GM21528 (cell line): ENCODE results near the gene SLC28A2.
"Not testable (repeated sequence)": the region's sequence is repeated elsewhere in the genome, so short reads cannot be mapped to it uniquely, and the experiment has no call there.

Experiments
- ATAC-seq: cut with Tn5 transposase; IDR thresholded peaks from one replicate; pipeline ENCODE4 v1.9.1; 2021; ENCODE audit warnings: mild to moderate bottlenecking, moderate library complexity; ENCODE audit not compliant: unreplicated experiment, low FRiP score

Gene SLC28A2

DNA sequence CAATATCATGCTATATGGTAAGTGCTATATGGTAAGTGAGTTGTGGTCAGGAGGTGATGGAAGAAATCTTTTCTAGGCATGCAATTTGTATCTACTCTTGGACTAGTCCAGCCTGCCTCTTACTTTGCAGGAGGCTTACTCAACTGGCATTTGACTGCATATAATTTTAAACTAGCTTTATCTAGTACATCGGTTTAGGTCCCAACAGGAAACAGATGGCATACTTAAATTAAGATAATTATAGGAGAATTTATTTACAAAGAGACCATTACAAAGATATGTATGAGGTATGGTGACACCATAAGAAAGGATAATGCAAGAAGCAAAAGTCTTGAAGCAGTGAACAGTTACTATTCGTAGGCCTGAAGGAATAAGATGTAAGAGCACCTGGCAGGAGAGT is 7.8 kb downstream of the SLC28A2 start:
- ATAC-seq: no peak

DNA sequence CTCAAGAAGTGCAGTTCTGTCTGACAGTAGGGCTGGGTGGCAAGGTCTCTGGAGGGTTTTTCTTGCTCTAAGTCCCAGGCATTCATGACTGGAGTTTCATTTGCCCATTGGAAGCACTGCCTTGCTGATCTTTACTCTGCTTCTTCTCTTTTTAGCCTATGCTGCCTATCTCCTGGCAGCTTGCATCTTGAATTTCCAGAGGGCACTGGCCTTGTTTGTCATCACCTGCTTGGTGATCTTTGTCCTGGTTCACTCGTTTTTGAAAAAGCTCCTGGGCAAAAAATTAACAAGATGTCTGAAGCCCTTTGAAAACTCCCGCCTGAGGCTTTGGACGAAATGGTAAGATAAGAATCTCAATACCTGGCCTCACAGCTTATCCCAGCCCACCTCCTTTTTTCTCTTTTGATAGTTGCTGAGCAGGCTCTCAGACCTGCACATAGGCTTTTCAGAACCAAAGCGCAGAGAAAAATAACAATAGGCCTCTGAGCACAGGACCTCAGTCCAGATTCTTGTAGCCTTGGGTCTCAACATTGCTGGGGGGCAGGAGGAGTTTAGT is 10.9 kb downstream of the SLC28A2 start:
- ATAC-seq: no peak

DNA sequence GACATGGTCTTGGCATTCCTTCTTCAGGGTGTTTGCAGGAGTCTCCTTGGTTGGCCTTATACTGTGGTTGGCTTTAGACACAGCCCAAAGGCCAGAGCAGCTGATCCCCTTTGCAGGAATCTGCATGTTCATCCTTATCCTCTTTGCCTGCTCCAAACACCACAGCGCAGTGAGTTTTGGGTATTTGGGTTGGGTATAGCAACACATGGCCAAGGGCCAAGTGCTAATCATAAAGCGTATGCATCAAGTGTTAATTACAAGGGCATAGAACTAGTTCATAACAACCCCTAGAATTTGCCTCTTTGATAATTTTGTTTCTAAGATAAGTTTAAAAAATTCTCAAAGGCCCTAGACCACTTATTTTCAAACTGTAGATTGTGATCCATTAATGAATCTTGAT is 11.8 kb downstream of the SLC28A2 start:
- ATAC-seq: no peak

DNA sequence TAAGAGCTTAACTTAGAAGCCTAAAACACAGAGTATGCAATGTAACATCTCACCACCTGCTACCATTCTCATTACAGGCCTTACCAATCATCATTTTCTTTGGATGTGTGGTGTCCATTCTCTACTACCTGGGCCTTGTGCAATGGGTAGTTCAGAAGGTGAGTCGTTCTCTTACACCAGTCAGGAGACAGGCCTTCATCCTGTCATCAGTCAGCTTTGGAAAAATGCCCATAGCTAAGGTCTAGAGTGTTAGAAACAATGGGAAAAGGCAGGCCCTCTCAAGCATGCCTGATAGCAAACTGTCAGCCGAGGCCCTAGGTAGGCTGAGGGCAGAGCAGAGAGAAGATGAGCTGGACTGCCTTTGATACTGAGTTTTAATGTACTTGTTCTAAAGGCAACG is 13.5 kb downstream of the SLC28A2 start:
- no peak for ATAC-seq

DNA sequence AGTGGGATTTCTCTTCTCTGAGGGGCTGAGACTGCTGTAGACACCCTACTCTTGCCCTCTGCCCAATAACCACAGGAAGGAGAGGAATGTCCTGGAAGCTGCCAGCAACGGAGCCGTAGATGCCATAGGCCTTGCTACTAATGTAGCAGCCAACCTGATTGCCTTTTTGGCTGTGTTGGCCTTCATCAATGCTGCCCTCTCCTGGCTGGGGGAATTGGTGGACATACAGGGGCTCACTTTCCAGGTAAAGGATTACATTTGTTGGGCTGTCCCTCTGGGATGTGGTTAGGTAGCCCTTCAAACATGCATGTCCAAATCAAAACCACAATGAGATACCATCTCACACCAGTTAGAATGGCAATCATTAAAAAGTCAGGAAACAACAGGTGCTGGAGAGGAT is 16.1 kb downstream of the SLC28A2 start:
- no peak for ATAC-seq

DNA sequence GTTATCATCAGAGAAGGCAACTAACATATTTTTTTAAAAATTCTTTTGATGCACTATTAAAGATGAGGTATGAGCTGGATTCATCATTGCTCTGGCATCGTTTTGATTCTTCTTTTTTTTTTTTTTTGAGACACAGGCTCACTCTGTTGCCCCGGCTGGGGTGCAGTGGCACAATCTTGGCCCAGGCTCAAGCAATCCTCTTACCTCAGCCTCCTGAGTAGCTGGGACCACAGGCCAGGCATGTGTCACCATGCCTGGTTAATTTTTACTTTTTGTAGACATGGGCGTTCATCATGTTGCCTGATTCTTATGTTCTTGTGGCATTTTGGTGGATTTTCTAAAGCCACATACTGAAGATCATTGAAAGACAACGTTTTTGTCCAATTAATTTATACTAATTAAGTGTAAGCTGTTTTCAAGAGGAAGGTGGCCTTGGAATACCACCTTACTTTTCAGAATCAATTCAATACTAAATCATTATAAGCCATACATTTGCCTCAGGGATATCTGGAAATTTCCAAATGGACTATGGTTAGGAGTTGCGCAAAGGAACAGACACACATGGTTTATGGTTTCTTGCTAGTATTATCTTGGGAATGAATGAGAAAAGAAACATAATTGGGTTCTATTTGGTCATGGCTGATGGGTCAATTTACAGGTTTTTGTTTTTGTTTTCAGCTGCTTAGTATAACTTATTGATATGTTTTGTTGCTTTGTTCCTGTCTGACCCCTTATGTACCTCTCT is 22.8 kb downstream of the SLC28A2 start:
- no peak for ATAC-seq

DNA sequence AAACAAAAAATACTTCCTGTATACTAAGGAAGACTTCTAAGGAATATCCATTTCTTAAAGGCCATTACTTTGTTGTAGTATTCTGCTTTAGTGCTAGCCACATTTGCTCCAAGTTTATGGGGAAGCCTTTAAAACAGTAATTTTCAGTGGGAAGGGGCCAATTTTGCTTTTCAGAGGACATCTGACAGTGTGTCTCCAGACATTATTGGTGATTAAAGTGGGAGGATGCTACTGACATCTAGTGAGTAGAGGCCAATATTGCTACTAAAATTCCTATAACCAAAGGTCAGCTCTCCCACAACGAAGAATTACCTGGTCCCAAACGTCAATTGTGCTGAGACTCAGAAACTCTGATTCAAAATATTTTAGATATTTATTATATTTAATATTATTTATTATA is 24.8 kb downstream of the SLC28A2 start:
- ATAC-seq: no peak

DNA sequence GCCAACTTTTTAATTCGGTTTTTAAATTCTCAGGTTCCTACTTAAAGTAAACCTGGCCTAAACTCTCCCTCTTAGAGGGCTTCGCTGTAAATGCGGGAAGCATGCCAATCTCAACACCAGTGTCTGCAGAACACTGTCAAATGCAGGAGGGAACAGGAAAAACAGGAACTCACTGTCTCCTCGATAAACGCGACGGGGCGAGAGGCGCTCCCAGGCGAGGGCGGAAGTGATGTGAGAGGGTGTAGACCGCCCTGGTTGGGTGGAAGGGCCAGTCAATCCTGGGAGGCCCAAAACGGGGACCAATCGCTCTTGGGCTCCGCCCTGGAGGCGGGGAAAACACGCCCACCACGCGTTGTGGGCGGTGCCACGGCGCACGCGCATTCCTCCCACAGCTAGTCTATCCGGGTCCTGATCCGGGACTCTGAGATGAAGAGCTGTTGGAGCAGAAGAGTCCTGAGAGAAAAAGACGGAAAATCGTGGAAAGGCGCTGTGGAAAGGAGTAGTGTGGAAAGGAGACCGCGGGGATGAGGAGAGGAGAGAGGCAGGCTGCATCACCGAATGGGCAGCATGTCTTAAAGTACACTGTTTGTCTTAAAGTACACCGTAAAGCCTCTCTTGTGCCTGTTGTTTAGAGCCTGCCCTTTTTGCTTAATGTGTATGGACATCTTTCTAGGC is 27.1 kb downstream of the SLC28A2 start:
- ATAC-seq: peak; percentile 99

DNA sequence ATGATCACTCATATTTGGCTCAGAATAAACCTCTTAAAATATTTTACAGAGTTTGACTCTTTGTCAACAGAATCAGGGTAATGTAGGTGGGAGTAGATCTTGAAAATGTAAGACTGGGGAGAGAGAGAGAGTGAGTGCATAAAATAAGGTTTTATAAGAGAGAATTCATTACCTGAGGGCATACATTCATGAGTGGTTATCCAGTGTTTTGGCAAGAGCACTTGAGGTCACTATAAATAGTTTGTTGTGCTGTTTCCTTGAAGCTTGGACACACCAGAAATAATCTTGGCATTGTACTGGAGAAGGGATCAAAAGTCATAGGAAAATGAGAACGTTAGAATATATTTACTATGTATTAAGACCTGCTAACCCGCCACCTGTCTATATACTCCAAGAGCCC is 33.4 kb downstream of the SLC28A2 start:
- ATAC-seq: no peak

DNA sequence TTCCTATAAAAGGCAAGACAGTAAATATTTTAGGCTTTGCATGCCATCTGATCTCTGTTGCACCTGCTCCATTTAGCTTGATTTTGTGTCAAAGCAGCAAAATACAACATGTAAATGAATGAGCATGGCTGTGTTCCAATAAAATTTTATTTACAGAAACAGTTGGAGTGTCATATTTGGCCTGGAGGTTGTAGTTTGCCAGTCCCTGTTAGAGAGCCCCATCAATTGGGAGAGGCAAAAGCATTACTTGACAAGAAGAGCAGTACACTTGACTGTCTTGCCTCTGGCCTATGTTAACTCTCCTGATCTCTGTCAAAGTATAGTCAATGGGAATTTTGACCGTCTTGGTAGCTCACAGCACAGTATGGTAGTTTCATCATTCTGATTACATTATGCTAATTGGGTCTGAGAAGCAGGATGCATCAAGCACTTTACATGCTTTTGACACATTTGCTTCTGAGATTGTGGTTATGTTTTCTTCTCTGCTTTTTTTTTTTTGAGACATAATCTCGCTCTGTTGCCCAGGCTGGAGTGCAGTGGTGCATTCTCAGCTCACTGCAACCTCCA is 35.4 kb downstream of the SLC28A2 start:
- no peak for ATAC-seq

DNA sequence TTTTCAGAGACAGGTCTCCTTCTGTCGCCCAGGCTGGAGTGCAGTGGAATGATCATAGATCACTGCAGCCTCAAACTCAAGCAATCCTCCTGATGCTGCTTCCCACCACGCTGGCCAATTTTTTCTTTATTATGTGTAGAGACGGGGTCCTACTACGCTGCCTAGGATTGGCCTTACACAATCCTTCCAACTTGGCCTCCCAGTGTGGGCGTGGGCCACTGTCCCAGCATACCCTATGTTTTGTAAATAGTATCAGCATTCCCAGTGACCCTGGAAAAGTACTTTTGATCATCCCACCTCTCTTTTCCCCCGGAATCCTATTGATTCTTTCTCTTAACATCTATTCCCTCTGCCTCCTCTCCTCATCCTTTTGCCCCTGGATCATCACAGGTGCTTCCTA is 36.9 kb downstream of the SLC28A2 start:
- no peak for ATAC-seq

DNA sequence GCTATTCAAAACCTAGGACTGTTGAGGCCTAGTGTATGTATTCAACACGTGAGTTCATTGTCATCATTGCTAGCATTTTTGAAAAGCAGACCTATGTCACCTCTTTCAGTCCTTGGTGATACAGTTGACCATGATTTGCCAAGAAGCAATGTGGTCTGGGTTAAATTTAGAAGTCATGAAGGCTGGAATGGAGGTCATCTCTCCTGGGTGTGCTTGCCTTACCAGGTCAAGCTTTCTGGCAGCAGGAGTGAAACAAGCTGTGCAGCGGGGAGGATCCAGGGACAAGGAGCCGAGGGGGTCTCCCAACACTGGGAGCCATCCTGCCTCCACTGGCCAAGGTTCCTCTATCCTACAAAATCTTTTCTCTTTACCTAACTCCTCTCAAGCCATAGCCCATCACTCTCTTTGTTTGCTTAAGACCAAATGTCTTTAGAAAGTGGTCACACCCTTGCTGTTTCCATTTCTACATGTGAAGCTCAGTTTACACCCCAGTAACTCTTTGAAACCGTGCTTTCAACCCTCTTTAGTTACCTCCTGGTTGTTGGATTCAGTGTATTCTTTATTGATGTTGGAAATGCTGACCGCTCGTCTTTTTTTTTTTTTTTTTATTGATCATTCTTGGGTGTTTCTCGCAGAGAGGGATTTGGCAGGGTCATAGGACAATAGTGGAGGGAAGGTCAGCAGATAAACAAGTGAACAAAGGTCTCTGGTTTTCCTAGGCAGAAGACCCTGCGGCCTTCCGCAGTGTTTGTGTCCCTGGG is 40.0 kb downstream of the SLC28A2 start:
- ATAC-seq: no peak

DNA sequence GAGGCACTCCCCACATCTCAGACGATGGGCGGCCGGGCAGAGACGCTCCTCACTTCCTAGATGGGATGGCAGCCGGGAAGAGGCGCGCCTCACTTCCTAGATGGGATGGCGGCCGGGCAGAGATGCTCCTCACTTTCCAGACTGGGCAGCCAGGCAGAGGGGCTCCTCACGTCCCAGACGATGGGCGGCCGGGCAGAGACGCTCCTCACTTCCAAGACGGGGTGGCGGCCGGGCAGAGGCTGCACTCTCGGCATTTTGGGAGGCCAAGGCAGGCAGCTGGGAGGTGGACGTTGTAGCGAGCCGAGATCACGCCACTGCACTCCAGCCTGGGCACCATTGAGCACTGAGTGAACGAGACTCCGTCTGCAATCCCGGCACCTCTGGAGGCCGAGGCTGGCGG is 41.3 kb downstream of the SLC28A2 start:
- ATAC-seq: not testable (repeated sequence)

DNA sequence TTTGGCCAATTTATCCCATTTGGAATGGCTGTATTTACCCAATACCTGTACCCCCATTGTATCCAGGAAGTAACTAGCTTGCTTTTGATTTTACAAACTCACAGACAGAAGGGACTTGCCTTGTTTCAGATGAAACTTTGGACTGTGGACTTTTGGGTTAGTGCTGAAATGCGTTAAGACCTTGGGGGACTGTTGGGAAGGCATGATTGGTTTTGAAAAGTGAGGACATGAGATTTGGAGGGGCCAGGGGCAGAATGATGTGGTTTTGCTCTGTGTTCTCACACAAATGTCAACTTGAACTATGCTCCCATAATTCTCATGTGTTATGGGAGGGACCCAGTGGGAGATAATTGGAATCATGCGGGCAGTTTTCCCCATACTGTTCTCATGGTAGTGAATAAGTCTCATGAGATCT is 46.9 kb downstream of the SLC28A2 start:
- not testable (repeated sequence) for ATAC-seq

DNA sequence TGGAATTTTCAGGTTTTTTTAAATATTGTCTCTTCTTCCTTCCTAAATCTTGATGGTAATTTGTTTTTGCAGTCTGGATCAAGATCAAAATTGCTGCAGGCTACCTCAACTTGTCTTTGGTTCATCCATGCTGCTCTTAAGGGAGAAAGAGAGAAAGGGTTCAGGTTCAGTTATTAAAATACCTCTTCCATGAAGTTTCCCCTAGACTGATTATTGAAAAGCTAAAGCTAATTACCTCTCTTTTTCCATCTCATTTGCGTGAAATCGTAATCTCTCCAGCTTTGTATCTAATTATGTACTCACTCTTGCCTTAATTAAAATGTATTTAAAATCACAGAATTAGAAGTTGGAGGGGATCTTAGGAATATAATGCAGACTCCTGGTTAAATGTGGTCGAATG is 52.7 kb downstream of the SLC28A2 start:
- no peak for ATAC-seq

DNA sequence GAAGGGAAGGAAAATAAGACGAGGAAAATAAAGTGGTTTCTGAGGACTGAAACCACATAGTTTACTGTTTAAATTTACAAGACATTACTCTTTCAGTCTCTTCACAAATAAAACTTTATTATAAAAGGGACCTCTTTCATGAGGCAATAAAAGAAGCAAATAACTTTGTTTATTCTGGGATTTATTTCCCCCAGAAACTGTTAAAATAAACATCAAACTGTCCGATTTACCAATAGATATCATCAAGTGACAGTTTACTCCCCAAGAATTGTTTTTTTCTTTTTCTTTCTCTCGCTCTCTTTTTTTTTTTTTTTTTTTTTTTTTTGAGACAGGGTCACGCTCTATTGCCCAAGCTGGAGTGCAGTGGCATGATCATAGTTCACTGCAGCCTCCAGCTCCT is 54.1 kb downstream of the SLC28A2 start:
- ATAC-seq: no peak

DNA sequence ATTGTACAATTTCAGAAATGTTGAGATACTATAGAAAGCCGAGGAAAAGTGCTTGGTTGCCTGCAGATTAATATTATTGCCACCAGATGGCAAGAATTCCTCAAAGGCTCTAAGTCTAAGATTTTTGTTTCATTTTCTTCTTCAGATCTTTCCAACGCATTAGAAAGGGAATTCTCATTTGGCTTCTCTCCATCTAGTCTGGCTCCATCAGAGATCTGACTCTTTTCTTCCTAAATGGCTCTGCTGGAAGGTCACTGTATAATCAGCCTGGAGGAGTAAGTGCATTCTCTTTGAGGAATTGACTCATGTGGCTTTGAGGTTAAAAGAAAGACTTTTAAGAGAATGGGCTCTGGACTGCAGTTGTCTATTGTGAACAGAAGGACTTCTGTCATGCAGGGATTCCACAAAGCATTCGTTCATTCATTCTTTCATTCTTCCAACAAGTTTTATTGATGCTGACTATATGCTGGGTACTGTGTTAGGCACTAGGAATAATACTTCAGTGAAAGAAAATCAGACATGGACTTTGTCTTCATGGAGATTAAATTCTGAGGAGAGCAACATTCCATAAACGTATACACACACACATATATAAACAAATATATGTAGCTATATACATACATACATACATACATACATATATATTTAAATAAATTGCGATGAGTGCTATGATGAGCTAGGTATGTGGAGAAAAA is 55.3 kb downstream of the SLC28A2 start:
- no peak for ATAC-seq

DNA sequence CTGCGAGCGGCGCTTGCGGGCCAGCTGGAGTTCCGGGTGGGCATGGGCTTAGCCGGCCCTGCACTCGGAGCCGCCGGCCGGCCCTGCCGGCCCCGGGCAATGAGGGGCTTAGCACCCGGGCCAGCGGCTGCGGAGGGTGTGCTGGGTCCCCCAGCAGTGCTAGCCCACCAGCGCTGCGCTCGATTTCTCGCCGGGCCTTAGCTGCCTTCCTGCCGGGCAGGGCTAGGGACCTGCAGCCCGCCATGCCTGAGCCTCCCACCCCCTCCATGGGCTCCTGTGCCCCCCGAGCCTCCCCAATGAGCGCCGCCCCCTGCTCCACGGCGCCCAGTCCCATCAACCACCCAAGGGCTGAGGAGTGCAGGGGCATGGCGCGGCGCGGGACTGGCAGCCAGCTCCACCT is 62.1 kb downstream of the SLC28A2 start:
- not testable (repeated sequence) for ATAC-seq

DNA sequence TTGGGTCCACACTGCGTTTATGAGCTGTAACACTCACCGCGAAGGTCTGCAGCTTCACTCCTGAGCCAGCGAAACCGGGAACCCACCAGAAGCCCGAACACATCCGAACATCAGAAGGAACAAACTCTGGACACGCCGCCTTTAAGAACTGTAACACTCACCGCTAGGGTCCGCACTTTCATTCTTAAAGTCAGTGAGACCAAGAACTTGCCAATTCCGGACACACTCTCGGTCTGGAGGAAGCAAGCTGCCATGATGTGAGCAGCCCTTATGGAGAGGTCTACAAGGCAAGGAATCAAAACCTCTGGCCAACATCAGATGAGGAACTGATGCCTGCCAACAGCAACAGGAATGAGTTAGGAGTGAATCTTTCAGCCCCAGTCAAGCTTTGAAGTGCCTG is 62.9 kb downstream of the SLC28A2 start:
- no peak for ATAC-seq

DNA sequence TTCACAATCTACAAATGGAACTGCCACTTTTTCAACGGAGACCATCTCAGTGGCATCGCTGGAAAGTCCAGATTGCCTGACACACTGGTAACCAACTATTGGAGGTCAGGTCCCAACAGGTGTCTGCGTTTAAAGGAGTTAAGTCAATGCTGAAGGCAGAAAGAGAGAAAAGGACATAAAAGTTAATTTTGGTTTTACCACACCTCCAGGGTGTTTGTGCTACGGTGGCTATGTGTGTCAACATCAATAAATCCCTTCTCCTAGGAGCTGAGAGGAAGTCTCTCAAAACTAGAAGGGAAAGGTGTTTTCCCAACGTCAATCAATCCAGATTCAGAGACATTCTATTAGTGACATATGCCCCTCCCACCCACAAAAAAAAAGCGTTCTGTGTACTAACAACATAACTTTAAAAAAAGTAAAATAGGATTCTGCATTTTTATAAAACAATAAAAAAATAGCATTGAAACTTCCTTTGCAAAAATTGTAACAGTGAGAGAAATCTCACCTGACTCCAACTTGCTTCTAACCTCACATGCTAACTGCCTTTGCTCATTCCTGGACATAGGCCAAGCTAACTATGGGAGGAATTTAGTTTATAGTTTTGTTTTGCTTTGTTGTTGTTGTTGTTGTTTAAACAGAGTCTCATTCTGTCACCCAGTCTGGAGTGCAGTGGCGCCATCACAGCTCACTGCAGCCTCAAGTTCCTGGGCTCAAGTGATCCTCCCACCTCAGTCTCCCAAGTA is 67.6 kb downstream of the SLC28A2 start:
- ATAC-seq: no peak
